HG02852 (cell line): Measurements from ENCODE around the gene FAM20C.

Source experiments
- ATAC-seq: cut with Tn5 transposase; IDR thresholded peaks from one replicate; pipeline ENCODE4 v1.9.1; 2021; ENCODE audit warnings: mild to moderate bottlenecking, moderate library complexity; ENCODE audit not compliant: unreplicated experiment

Gene FAM20C

GRCh38 chr7:300546-301290 is 108.3 kb downstream of the FAM20C start:
- ATAC-seq: no peak

DNA sequence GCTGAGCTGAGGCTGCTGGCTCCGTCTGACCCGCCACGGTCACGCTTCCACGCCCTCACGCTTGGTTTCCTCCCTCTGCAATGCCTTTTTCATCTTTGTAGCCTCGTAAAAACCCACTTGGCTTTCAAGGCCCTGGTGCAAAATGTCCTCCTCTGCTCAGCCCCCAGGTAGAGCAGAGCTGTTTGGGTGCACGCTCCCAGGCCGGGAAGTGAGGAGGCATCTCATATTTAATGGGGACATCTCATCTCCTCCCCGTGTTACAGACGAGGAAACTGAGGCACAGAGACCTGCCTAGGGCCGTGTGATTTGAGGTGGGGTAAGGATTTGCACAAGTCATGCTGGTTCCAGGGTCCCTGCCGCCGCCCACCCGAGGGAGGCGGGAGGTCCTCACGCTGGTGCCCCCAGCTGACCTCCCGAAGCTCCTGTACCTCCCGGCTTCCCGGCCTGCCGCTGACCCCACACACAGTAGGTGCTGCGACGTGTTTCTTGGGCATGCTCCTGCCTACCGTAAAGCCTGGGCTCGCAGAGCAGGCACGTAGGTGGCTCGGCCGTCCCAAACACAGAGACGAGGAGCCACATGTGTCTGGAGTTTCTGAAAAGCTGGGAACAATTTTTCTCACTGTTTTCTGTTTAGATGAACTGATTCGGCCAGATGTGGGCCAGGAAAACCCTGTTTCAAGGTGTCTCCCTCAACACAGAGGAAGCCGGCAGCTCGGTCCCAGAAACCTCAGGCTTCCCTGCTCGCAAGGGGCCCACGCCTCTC is 109.1 kb downstream of the FAM20C start:
- ATAC-seq: no peak

GRCh38 chr7:302054-302992 is 110.0 kb downstream of the FAM20C start:
- no peak for ATAC-seq

DNA sequence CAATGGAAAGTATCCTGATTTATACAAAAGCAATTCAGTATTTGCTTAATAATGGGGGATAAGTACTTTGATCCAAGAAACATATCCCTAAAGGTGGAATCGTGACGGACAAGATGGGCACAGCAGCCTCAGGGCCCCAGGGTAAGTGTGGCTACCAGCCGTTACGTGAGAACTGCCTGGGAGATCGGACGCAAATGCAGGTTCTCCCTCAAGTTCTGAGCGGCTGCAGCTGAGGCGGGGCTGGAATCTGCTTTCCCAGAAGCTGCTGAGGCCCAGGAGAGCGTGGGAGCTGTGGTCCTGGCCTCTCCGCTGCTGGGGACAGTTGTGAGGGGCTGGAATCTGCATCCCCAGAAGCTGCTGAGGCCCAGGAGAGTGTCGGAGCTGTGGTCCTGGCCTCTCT is 111.1 kb downstream of the FAM20C start:
- ATAC-seq: no peak

DNA sequence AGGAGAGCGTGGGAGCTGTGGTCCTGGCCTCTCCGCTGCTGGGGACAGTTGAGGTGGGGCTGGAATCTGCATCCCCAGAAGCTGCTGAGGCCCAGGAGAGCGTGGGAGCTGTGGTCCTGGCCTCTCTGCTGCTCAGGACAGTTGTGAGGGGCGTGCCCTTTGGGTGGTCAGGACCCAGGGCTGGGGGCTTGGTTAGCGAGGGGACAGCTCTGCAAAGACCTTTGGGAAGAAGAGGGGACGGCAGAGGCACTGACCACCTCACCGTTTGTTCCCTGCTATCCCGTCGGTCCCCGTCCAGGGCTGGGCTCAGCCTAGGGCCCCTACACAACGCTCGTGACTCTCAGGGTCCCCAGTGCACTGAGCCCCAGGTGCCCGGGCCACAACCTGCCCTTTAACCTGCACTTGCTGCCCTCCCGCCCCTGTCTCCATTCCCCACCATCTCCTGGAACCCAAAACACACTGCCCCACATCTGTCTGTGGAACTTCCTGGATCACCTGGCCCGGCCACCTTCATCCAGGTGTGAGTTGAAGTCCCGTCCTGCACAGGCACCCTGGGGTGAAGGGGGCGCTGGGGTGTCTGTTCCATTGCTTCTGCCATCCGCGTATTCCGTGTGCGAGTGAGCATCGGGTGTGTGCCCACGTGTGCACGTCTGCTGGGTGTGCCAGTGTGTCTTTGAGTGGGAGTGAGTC is 111.7 kb downstream of the FAM20C start:
- ATAC-seq: no peak

DNA sequence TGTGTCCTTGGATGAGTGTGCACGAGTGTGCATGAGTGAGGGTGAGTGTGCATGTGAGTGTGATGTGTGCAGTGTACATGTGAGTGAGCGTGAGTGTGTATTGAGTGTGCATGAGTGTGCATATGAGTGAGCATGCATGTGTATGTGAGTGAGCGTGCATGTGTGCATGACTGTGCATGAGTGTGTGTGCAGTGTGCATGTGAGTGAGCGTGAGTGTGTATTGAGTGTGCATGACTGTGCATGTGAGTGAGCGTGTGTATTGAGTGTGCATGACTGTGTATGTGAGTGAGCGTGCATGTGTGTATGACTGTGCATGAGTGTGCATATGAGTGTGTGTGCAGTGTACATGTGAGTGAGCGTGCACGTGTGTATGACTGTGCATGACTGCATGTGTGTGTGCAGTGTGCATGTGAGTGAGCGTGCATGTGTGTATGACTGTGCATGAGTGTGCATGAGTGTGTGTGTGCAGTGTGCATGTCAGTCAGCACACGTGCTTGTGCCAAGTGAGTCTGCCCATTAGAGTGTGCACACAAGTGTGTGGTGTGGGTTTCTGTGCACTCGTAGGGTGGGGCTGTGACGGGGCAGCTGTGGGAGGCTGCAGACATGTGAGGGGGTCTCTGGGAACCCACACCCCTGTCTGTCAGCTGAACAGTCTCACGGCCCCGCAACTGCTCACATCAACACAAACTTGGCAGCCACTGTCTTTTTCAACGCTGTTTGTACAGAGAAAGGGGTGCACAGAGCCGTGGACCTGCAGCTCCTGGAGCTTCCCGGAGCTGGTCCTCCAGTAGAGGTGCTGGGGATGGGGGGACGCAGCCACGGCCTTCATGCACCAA is 112.4 kb downstream of the FAM20C start:
- no peak for ATAC-seq

DNA sequence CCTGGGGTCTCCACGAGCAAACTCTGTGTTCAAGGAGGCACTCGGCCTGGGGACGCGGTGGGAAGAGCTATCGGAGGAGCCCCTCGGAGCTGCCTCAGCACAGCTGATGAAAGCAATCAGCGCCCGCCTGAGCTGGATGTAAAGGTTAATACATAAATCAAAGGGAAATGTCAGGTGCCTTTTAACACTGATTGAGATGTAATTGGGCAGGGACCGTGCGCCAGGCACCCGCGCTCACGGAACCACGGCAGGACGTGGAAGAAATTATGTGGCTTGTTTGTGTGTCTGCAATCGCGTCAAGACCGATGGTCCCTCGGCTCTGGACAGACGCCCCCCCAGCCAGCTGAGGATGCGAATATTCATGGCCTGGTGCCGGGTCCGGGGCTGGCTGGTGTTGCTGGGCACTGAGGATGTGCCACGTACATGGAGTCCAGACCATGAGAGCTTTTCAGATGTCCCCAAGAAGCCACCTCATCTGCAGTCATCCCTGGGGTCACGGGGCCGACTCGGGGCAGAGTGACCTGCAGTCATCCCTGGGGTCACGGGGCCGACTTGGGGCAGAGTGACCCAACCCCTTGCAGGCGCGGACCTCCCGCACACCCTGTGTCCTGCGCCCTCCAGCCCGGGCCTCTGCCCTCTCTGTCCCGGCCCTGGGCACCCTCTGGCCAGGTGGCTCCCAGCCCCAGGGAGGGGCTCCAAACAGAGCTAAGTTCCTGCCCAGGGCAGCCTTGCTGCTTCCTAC is 113.2 kb downstream of the FAM20C start:
- ATAC-seq: no peak

DNA sequence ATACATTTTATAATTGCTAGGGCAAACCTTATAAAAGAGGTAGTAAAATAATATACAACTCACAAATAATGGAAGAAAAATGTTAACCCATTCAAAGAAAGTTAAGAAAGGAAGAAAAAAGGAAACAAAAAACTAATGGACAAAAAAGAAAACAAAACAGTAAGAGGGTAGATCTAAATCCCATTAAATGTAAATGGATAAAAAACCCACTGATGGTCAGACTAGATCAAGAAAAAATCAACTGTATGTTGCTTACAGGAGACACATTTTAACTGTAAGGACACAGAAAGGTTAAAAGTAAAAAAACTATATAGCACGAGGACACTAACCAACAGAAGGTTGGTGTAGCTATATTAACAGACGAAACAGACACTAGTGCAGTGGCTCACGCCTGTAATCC is 115.6 kb downstream of the FAM20C start:
- ATAC-seq: no peak

DNA sequence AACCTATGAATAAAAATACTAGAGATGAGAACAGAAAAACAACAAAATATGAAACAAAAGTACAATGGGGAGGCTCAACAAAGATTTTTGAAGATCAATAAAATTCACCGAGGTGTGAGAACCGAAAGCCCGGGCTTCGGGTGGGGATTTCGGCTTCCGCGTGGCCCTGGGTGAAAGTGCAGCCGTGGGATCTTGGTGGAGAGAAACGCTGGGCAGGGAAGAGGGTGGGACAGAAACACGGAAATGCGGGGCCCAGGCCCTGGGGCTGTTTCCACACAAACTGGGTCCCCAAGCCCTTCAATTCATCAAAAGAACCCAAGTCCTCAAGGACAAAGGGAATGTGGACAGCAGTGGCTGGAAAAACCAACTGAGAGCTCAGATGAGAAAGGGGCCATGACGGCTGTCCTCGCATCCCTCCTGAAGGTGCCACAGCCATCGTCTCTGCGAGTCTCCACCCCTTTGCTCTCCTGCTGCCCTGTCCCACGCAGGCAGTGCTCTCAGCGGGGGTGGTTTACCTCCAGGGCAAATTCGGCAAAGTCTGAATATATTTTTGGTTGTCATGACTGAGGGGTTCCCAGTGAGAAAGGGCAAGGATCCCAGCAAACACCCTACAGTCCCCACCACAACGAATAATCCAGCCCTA is 117.3 kb downstream of the FAM20C start:
- ATAC-seq: no peak
